GM18519 (cell line): ENCODE measurements around the gene SNRNP48.

ENCODE experiments used
- ATAC-seq: cut with Tn5 transposase; IDR thresholded peaks from one replicate; pipeline ENCODE4 v1.9.1; 2021; ENCODE audit warnings: mild to moderate bottlenecking, moderate library complexity; ENCODE audit not compliant: unreplicated experiment, low FRiP score

Gene SNRNP48, protein sequence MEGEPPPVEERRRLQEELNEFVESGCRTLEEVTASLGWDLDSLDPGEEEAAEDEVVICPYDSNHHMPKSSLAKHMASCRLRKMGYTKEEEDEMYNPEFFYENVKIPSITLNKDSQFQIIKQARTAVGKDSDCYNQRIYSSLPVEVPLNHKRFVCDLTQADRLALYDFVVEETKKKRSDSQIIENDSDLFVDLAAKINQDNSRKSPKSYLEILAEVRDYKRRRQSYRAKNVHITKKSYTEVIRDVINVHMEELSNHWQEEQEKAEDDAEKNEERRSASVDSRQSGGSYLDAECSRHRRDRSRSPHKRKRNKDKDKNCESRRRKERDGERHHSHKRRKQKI

GRCh38 chr6:7589949-7590917 is at the start of gene SNRNP48:
TSS of gene SNRNP48 (plus strand) at chr6:7590198. CDS start at chr6:7590258, 60 bp downstream.
- peak; percentile 99 for ATAC-seq

GRCh38 chr6:7540595-7540994 is 49.4 kb upstream of the SNRNP48 start:
- no peak for ATAC-seq

DNA sequence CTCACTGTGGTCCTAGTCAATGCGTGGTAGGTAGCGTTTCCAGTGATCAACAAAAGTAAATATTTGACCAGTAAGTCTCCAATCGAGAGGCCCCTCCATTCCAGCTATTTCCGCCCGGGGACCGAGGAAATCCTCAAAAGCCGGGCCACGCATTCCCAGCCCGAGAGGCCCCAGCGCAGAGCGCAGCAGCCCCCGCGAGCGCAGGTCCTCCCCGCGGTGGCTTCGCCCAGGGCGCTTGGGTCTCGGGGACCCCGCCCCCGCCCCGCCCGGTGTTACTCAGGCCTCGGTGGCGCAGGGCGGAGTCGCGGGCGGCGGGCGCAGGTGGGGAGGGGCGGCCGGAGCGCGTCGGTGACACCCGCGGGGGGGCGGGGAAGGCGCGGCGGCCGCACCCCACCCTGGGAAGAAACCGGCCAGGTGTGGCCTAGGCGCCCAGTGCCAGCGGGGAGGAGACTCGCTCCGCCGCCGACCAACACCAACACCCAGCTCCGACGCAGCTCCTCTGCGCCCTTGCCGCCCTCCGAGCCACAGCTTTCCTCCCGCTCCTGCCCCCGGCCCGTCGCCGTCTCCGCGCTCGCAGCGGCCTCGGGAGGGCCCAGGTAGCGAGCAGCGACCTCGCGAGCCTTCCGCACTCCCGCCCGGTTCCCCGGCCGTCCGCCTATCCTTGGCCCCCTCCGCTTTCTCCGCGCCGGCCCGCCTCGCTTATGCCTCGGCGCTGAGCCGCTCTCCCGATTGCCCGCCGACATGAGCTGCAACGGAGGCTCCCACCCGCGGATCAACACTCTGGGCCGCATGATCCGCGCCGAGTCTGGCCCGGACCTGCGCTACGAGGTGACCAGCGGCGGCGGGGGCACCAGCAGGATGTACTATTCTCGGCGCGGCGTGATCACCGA is 48.6 kb upstream of the SNRNP48 start, which contains the start of gene DSP:
Gene DSP (plus strand): TSS at position 497 of the 890 bp plus-strand sequence. CDS start 245 bp downstream, at position 742.
- no peak for ATAC-seq

- ATAC-seq: no peak
Measured at GRCh38 chr6:7542065-7542873, 47.7 kb upstream of the SNRNP48 start.

GRCh38 chr6:7542874-7543624 is 46.9 kb upstream of the SNRNP48 start:
- ATAC-seq: no peak

GRCh38 chr6:7543789-7544424 is 46.1 kb upstream of the SNRNP48 start:
- ATAC-seq: no peak

DNA sequence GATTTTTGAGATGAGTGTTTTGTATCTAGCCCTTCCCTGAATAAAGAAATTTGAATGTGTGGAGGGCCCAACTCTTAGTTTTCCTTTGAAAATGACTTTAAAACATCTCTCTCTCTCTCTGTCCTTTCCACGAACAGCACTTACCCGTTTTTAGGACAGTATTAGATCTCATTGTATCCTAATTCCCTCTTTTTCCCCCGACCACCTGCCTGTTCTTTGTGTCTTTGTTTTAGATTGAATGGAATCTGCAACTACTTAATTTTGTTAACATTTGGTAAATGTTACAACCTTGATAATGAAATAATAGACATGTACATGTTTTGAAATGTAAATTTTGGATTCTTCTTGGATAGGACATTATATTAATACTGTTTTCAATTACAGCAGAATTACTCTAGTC is 45.4 kb upstream of the SNRNP48 start:
- ATAC-seq: no peak

DNA sequence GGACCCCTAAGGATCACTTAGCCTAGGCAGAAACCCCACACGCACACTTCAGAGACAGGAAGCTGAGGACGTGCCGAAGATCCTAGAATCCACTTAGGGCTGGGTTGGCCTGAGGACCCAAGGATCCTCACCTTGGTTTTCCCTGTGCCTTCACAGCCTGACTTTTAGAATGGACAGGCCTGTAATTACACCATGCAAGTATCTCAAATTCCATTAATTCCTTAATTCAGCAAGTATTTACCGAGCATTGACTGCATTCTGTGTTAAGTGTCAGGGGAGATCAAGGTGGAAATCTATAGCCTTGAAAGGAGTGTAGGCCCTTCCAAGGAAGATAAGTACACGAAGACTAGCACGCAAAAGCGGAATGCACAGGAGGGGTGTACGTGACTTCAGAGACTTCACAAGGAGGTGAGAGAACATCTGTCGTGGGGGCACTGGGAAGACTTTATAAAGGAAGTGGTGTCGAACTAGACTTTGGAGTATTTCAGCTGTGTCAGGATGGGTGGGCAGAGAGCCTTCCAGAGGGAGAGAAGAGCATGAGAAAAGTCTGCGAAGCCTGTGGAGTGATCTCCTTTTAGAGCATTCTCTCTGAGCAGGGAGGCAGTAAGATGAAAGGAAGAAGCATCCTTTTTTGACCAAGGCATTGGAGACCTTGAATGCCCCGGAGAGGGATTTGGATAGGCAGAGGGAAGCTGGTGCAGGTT is 44.5 kb upstream of the SNRNP48 start:
- ATAC-seq: no peak

DNA sequence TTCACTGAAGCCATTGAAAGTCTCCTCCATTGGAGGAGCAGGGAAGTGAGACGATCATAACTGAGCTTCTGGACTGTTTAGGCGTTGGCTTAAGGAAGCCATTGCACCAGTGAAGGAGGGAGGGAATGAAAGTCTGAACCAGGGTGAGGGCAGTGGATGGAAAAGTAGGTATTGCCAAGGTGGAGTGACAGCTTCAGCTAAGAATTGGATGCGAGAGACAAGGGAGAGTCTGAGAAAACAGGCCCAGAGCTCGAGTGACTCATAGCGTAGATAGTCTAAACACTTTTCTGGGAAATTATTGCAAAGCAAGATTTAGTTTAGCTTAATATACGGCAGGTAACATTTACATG is 44.0 kb upstream of the SNRNP48 start:
- no peak for ATAC-seq

DNA sequence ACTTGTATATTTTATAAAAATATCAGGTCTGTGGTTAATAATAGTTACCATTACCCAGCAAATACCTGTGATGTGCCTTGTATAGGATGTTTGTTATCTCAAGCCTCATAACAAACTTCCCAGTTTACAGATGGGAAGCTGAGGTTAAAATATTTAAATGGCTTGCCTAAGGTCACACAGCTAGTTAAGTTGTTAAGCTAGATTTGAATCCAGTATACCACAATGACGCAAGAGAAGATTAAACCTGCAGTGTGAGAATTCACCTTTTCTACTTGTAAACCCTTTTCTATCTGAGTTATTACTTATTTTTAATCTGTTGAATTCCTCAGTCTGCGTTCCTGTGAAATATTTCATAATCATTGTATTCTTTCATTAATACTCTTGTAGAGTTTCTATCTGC is 43.6 kb upstream of the SNRNP48 start:
- no peak for ATAC-seq

- ATAC-seq: no peak
Measured at GRCh38 chr6:7546896-7547295, 43.1 kb upstream of the SNRNP48 start.

DNA sequence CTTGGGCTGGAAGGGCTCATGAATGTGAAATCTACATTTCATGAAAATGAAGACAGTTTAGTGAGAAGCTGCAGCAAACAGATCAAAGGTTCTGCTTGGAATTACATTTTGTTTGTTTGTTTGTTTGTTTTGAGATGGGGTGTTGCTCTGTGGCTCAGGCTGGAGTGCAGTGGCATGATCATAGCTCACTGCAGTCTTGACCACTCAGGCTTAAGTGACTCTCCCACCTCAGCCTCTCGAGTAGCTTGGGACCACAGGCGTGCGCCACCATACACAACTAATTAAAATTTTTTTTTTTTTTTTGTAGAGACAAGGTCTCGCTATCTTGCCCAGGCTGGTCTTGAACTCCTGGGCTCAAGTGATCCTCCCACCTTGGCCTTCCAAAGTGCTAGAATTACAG is 42.7 kb upstream of the SNRNP48 start:
- no peak for ATAC-seq

- ATAC-seq: no peak
Measured at GRCh38 chr6:7550433-7550801, 39.6 kb upstream of the SNRNP48 start.

DNA sequence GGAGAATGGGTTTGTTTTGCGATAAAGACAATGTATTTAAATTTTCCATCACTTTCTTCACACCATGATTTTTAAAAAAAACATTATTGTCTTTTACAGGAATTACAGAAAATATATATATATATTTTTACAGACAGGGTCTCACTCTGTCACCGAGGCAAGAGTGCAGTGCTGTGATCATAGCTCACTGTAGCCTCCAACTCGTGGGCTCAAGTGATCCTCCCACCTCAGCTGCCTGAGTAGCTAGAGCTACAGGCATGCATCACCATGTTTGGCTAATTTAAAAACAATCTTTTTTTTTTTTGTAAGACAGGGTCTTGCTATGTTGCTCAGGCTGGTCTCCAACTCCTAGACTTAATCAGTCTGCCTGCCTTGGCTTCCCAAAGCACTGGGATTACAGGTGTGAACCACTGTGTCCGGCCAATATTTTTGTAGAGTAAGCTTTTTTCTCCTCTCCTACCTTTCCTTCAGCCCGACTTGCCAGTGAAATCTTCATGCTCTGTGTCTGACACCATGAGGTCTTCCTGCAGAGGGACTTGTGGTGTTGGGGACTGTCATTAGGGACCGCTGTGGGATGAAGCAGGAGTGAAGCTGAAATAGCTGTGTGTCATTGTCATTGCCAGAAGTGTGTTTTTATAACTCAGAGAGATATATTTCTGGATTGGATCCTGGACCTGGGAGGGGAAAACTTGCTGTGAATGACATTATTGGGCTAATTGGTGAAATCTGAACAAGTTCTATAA is 35.3 kb upstream of the SNRNP48 start:
- no peak for ATAC-seq

- no peak for ATAC-seq
Measured at GRCh38 chr6:7555671-7556070, 34.3 kb upstream of the SNRNP48 start.

- no peak for ATAC-seq
Measured at GRCh38 chr6:7556394-7557106, 33.4 kb upstream of the SNRNP48 start.

- no peak for ATAC-seq
Measured at GRCh38 chr6:7557652-7558051, 32.3 kb upstream of the SNRNP48 start.
